Putamen (tissue), 1 donor: ENCODE results near the gene KLF8.
"Not testable (repeated sequence)": the region's sequence is repeated elsewhere in the genome, so short reads cannot be mapped to it uniquely, and the experiment has no call there.

Source experiments
- DNase-seq: peaks from one replicate; pipeline ENCODE4 v3.0.0-alpha.2; 2016; ENCODE audit warnings: low spot score

Gene KLF8

DNA sequence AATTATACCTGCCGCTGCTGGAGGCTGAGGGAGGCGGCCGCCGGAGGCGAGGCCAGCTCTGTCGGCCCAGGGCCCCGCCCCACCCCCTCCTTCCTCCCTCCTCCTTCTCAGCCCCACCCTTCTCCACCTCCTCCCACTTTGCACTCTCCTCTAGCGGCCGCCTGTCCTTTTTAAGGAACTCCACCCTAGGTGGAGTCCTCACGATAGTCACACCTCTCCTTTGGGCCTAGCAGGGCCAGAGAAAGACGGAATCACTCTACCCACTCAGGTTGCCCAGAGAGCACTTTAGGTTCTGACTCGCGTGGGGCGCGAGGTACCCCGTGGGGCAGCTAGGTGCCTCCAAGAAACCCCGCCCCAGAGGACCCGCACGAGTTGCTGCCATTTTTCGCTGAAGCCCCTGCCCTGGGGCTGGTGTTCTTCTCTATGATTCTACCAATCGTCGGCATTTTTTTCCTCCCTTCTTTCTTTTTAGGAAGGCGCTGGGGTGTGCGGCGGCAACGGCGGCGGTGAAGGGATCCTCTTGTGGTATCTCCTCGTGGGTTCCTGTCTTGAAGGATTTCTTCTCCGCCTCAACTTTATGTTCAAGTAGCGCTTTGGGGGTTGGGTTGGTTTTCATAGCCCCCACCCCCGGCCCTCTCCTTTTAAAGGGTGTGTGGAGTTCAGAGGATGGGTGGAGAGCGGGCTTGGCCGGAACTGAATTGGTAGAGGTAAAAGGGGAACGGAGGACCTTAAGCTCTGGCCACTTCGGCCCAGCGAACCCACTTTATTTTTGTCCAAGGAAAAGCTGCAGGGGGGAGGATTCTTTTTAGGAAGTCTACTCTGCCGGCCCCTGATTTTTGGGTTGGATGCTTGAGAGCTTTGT, at the start of gene KLF8:
Gene KLF8 (plus strand): TSS at position 136 of the 862 bp plus-strand sequence. CDS start 979 bp downstream, outside the sequence.
- no peak for DNase-seq

- not testable (repeated sequence) for DNase-seq
Observed at GRCh38 chrX:56206945-56207344, 25.2 kb upstream of the KLF8 start.

- DNase-seq, result no peak
Observed at GRCh38 chrX:56211701-56212100, 20.5 kb upstream of the KLF8 start.

GRCh38 chrX:56216332-56216731, 15.8 kb upstream of the KLF8 start:
- DNase-seq, result no peak

DNA sequence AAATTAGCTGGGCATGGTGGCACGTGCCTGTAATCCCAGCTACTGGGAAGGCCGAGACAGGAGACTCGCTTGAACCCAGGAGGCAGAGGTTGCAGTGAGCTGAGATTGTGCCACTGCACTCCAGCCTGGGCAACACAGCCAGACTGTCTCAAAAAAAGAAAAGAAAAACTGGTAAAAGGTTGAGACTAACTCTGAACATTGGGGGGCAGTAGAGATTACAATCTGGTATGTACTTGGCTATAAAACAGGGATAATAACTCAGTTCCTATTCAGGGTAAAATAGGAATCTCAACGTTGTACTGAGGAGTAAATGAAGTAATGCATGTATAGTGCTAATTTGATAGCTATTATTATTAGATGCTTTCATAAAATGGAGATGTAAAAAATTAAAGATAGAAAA, 12.5 kb upstream of the KLF8 start:
- no peak for DNase-seq

GRCh38 chrX:56221101-56221500, 11.1 kb upstream of the KLF8 start:
- no peak for DNase-seq

DNA sequence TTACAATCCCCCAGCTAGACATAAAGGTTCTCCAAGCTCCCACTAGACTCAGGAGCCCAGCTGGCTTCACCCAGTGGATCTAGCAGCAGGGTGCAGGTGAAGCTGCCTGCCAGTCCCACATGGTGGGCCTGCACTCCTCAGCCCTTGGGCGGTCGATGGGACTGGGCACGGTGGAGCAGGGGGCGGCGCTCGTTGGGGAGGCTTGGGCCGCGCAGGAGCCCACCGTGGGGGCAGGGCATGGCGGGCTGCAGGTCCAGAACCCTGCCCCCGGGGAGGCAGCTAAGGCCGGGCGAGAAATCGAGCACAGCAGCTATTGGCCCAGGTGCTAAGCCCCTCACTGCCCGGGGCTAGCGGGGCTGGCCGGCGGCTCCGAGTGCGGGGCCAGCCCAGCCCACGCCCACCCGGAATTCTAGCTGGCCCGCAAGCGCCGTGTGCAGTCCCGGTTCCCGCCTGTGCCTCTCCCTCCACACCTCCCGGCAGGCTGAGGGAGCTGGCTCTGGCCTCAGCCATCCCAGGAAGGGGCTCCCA, 9.6 kb upstream of the KLF8 start:
- no peak for DNase-seq

DNA sequence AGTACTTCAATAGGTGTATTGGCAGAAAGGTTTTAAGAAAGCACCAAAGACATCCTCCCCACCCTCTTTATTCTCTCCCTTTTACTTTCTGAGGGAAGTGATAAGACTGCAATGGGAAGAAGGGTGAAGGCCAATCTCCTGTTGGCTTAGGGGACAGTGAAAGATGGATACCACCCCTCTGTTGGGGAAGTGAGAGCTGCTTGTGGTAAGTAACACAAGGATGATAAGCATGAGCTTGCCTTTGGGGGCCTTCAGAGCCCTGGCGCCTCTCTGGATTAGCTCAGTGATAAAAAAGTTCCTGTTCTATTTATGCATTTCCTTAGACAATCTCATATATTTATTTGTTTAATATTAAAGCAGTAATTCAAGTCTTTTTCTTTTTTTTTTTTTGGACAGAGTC, 5.2 kb upstream of the KLF8 start:
- no peak for DNase-seq

GRCh38 chrX:56228914-56229313, 3.2 kb upstream of the KLF8 start:
- no peak for DNase-seq

- no peak for DNase-seq
Observed at GRCh38 chrX:56231537-56232090, 542 bp upstream of the KLF8 start.

GRCh38 chrX:56233100-56233499, 944 bp downstream of the KLF8 start:
- DNase-seq, result no peak

- no peak for DNase-seq
Observed at GRCh38 chrX:56233682-56234081, 1.5 kb downstream of the KLF8 start.

DNA sequence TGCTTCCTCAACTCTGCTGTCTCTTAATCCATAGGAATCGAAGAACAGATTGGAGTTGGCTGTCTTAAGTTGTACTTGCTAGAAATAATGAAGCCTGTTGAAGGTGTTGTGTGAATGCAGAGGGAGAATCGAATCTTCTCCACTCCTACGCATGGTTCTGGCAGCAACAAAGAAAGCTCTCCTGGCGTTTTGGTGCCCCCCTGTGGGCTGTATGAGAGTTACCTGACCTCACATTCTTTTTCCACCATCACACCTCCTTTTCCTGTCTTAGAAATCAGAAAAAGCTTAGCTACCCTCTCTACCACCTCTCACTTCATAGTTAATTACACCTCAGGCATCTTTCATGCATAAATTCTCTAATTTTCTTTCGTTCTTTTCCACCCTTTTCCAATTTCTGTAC, 16.3 kb downstream of the KLF8 start:
- DNase-seq, result peak; percentile 60

DNA sequence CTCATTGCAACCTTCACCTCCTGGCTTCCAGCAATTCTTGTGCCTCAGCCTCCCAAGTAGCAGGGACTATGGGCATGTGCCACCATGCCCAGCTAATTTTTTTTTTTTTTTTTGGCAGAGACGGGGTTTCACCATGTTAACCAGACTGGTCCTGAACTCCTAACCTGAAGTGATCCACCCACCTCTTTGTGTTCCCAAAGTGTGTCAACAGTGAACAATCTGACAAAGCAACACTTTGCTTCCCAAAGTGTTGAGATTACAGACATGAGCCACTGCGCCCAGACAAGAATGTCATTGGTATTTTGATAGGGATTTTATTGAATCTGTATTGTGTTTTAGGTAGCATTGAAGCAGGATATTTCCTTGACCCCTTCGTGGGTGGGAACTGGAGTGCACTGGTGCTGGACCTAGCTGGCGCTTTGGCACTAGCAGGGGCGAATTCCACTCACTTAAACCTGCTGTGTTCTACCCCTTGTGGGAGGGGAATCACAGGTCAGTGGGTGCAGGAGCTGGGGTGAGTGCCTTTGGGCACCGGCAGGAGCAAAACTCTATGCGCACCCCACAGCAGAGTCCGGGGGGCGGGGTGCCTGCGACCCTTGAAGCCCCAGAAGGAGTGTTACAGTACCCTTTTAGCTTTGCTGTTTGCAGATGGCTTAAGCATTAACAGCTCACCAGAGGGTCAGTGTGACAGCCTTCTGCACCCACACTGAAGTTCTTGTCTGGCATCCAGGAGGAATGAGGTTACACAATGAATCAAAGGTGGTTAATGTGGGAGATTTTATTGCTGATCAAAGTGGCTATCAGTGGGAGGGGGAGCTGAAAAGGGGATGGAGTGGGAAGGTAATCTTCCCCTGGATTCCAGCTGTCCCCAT, 21.9 kb downstream of the KLF8 start:
- DNase-seq, result no peak

- DNase-seq, result no peak
Observed at GRCh38 chrX:56268888-56269287, 36.7 kb downstream of the KLF8 start.

DNA sequence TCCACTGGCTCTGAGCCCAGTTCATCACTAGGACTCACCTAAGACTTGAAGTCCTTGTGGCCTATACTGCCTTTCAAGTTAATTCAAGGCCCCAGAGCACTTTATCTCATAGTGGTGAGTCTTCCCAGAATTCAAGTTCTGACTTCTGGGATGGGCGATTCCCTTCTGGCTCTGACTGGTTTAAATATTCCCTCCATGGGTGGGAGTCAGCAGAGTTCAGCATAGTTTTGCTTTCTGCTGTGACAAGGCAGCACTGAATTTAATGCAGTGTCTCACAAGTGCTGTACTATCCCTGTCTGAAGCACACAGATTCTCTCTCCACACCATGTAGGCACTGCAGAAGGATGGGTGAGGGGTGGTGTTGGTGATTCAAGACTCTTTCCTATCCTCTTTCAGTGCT, 46.5 kb downstream of the KLF8 start:
- no peak for DNase-seq

- DNase-seq, result no peak
Observed at GRCh38 chrX:56279863-56280262, 47.7 kb downstream of the KLF8 start.

DNA sequence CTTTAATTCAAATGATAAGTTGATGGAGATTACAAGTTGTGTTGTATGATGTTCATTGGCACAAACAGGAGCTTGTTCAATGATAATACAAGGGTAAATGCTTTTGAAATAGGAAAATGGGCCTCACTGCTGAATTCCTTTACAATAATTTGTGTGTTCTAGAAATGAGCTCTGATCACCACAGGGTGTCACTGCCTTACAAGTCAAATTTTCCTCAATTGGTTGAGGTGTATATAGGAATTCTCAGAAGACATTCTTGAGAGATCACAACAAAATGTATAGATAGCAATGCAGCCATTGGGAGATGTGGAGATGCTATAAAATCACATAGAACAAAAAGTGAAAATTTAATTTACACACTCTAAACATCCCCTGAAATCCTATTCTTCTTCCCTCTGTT, 49.6 kb downstream of the KLF8 start:
- no peak for DNase-seq

DNA sequence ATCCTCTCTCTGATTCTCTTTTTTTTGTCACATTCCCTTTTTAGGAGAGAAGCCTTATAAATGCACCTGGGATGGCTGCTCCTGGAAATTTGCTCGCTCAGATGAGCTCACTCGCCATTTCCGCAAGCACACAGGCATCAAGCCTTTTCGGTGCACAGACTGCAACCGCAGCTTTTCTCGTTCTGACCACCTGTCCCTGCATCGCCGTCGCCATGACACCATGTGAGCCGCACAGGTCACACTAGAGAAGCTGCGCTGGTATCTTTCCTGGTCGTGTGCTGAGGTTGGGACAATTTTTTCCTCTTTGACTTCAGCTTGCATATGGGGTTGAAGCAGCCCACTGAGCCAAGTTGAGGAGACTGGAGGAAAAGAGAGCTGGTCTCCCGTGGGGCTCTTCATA, 52.1 kb downstream of the KLF8 start:
- DNase-seq, result no peak

GRCh38 chrX:56288608-56289007, 56.5 kb downstream of the KLF8 start:
- DNase-seq, result no peak

DNA sequence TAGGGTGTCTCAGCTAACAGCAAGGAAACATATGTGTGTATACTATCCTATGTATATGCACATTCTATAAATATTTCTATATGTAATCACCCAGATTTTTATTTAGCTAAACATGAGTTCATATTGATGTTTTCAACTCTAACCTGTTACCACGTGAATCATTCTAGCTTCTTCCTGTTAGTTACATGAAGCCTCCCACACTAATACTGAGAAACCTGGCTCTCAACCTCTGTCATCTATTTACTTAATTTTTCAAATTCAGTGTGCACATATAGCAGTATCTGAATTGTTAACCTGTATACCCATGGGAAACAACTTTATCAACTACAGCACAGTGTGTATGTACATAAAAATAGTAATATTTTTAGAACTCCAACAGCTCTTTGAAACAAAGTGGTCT, 57.3 kb downstream of the KLF8 start:
- DNase-seq, result no peak

DNA sequence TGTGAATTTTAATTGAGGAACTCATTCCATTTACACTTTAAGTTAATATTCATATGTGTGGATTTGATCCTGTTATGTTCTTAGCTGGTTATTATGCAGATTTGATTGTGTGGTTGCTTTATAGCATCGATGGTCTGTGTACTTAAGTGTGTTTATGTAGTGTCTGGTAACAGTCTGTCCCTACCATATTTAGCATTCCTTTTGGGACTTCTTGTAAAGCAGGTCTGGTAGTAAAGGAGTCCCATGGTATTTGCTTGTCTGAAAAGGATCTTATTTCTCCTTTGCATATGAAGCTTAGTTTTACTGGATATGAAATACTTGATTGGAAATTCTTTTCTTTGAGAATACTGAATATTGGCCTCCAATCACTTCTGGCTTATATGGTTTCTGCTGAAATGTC, 76.6 kb downstream of the KLF8 start:
- no peak for DNase-seq

- DNase-seq, result no peak
Observed at GRCh38 chrX:56309881-56310280, 77.7 kb downstream of the KLF8 start.
